ENCODE measurements around the gene SCGB1D1.

The SCGB1D1 gene

GRCh38 chr11:62190011-62190410, at the start of gene SCGB1D1:
SCGB1D1 (plus strand) TSS chr11:62190216; CDS start chr11:62190285, 69 bp downstream.
- DNase-seq, result no peak

GRCh38 chr11:62140304-62141110, 49.5 kb upstream of the SCGB1D1 start:
- no peak for DNase-seq

- no peak for DNase-seq
These were observed 48.6 kb upstream of the SCGB1D1 start for GRCh38 chr11:62141111-62142042.

GRCh38 chr11:62142043-62142375, 48.0 kb upstream of the SCGB1D1 start:
- DNase-seq, result no peak

- no peak for DNase-seq
These were observed 47.1 kb upstream of the SCGB1D1 start for GRCh38 chr11:62142921-62143320.

- no peak for DNase-seq
These were observed 46.3 kb upstream of the SCGB1D1 start for GRCh38 chr11:62143727-62144126.

GRCh38 chr11:62144641-62145255, 45.3 kb upstream of the SCGB1D1 start:
- DNase-seq, result no peak

- no peak for DNase-seq
These were observed 44.6 kb upstream of the SCGB1D1 start for GRCh38 chr11:62145261-62145871.

- DNase-seq, result no peak
These were observed 43.4 kb upstream of the SCGB1D1 start for GRCh38 chr11:62146476-62147200.

- DNase-seq, result no peak
These were observed 42.5 kb upstream of the SCGB1D1 start for GRCh38 chr11:62147545-62147944.

GRCh38 chr11:62148271-62148980, 41.6 kb upstream of the SCGB1D1 start:
- no peak for DNase-seq

GRCh38 chr11:62149986-62150886, 39.8 kb upstream of the SCGB1D1 start:
- no peak for DNase-seq

GRCh38 chr11:62150887-62151736, 38.9 kb upstream of the SCGB1D1 start:
- no peak for DNase-seq

- DNase-seq, result no peak
These were observed 38.3 kb upstream of the SCGB1D1 start for GRCh38 chr11:62151737-62152102.

GRCh38 chr11:62152245-62153086, 37.5 kb upstream of the SCGB1D1 start:
- DNase-seq, result no peak

- DNase-seq, result no peak
These were observed 37.0 kb upstream of the SCGB1D1 start for GRCh38 chr11:62153087-62153395.

GRCh38 chr11:62153617-62154016, 36.4 kb upstream of the SCGB1D1 start:
- no peak for DNase-seq

- DNase-seq, result no peak
These were observed 32.4 kb upstream of the SCGB1D1 start for GRCh38 chr11:62157603-62158002.

GRCh38 chr11:62166371-62166770, 23.6 kb upstream of the SCGB1D1 start:
- DNase-seq, result no peak

Data from NCI-H1105 (cell line).